Activated CD4-positive, alpha-beta T cell treated with anti-CD3 and anti-CD28 coated beads, Interleukin-2, Interleukin-4, amounts not matched to agents 100 ng/mL and 50 ng/mL, durations not matched to agents 16 hours and 8 hours (primary cell): ENCODE results near the gene SOBP.

ENCODE experiments used
- DNase-seq: peaks from one replicate; pipeline ENCODE4 v3.0.0-alpha.2; 2020; ENCODE audit warnings: low spot score

The SOBP gene

DNA sequence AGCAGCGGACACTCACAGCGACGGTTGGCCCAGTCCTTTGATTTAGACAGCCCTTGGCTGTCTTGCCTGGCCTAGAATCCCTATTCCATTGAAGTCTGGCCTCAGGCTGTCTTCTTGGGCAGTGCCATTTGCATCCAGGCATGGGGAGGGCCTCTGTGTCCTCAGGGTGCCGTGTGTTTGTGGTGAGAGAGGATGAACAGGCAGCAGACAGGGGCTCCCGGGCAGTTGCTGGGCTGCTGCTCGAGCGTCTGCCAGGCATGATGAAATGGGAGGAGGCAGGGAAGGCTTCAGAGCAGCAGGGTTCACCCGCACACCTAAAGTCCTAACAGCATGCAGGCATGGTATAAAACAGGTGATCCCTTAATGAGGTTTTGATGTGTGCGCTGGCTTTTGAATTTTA lies 126.9 kb downstream of the SOBP start:
- no peak for DNase-seq

DNA sequence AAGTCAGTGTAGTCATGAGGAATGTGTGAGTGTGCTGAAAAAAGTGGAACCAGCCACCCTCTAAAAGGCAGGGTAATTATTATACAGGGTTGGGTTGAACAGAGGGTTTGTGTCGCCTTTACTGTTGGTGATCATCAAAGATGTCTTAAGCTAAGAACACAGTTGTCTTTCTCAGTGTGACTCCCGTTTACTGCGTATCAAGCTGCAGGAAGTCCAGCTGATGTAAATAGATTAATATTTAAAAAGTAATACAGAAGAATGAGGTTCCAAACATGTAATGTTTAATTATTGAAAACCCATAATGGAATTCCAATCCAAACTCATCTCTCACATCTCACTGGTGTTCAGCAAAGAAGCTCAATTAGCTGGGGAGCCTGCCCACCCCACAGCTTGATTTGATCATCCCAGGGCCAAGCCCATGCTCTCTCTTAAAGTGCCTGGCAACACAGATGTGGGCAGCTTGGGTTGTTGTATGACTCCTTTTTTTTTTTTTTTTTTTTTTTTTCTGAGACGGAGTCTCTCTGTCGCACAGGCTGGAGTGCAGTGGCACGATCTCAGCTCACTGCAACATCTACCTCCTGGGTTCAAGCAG lies 127.5 kb downstream of the SOBP start:
- no peak for DNase-seq

DNA sequence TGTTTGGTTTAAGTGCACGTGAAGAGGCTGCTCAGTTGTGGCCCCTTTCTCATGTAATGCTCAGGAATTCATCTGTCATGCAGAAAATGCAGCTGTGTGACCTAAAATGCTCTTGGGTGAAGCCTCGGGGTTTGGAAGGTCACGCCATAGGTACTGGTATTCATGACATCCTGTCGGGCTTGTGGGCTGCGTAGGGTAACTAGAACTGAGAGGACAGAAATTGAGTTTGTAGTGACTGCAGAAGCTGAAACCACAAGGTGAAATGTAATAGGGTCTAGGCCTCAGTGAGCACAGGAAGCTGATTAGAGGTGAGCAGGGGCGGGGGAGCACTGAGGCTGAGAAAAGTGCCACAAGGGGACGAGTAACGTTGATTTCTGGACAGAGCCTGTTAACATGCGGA lies 128.8 kb downstream of the SOBP start:
- peak; percentile 34 for DNase-seq

DNA sequence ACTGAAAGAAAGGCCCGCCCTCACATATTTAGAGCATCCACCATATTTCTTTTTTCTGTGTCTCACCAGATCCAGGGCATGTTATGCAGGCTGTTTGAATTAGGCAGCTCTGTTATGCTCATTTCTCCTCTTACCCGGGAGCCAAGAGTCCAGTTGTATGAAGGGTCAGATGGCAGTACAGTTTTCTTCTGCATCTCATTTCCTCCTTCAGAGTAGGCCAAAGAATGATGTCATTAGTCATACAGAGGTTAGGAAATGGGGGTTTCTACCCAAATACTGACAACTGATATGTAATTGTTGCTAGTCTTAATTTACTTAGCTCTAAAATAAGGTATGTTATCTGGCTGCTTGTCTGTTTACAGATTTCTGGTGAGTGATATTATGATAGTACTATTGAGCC lies 130.8 kb downstream of the SOBP start:
- no peak for DNase-seq

DNA sequence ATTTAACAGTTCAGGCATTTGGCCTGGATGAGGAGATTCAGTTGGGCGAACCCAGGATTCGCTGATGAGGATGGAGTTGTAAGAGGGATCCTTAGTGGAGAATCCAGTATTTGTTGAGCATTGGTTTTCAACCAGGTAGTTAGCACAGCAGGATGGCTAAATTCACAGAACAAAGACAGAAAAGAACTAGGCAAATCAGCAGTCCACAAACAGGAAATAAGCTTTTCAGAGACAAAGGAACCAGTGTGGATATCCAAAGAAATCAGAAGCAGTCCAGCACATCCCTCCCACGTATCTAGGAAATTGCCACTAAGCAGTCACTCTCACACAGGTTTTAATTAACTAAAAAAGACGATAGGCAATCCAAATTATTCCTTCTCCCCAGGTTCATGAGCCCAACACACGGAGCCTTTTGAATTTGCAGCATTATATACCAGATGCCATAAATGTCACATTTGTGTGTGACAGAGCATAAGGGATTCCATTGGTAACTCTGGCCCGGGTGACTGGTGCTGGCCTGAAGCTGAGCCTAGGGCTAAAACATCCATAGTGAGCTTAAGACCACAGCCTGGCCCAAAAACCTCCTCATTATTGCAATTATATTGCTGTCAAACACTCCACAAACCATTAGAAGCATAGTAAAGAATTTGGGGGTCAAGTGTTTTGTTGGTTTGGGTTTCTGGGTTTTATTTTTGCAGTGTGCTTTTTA lies 131.5 kb downstream of the SOBP start:
- no peak for DNase-seq

DNA sequence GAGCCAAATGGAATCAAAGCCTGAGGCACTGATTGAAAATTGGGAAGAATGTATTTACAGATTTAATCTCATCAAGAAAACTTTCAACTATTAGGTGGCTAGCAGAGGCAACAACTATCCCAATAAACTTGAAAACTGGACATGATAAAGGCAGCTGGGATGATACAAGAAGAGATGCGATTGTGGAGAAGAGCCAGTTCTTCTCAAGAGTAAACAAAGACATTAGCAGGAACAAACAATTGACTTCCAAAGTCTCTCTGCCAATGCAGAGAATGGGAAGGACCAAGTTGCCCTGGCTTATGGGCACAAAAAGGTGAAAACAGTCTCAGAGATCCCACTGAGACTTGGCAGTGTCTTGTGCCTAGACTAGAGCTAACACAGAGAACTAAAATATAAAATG lies 132.4 kb downstream of the SOBP start:
- no peak for DNase-seq

DNA sequence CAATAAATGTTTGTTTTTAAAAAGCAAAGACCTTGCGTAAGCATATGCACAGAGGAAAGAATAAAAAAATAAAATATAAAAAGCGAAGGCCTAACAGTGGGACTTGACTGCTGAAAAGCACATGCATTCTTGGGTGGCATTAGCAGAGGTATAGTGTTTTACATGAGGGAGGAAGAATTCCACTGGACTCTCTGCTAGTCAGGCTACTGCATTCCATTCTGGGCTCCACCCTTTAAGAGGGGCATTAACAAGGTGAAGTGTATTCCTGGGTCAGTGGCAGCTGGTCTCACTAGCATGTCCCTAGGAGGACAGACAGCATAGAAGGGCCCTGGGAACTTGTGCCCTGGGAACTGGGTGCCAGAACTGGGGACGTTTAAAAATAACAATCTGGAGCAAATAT lies 134.1 kb downstream of the SOBP start:
- no peak for DNase-seq

DNA sequence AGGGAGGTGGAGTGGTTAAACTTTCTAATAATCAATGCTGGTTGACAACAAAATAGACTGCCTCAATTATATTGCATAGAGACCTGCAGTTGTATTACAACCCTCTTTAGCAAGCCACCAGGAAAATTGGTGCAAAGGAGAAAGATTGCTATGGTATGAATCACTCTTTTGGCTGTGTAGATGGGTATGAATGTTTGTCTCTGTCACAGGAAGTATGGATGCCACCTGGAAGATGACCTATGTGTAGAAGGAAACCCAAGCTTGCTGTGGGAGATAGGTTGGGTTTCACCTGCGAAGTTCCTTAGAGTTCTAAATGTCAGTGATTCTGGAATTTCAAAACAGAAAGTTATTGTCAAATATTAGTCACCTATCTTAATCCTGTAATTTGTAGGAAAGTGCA lies 134.6 kb downstream of the SOBP start:
- DNase-seq = no peak

DNA sequence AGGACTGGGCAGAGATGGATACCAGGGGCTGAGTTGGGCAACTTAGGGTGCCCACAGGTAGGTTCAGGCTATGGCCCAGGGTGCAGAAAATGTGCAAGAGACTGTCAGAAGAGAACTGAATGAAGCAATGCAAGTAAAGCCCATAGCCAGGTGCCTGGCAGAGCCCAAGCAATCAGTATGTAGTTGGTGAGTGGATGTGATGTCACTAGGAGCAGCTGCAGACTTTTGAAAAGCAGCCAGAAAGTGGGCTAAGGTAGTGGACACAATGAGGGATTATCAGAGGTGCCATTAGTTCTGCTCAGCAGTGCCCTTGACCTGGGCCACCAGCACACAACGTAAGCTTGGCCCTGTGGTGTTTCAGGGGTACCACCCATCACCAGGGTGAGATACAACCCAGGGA lies 135.3 kb downstream of the SOBP start:
- DNase-seq = no peak

DNA sequence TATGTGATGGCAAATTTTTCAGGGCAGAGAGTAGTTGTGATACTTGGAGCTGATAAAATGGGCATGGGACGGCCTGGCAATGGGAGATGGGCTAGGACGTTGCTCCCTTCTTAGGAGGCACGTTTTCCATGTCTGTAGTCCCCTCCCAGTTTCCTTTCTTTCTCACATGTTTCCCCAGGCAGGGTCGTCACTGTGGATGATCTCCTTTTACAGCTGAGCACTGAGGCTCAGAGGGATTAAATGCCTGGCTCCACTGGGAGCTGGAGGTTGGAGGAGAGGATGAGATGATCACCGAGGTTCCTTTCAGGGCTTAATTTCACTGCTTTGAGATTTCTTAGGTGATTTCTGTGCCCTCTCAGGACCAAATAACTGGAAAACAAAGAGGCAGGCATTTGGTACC lies 136.7 kb downstream of the SOBP start:
- DNase-seq = no peak

DNA sequence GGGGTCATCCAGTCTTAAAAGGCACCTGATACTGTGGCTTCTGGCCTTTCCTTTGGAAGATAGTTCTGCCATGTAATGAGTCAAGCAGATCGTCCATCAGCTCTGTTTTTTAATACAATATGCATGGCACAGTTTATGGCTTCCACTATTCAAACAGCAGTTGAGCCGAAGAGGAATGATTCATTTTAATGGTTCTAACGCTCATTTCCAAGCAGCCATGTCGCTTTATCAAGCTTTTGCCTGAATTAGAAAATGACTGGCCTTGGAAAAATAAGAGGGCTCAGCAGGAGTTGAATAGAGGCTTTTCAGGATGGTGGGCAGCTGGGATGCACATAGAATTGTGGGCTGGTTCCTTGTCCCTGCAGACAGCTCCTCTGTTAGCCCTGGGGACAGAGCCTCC lies 138.1 kb downstream of the SOBP start:
- DNase-seq = no peak

DNA sequence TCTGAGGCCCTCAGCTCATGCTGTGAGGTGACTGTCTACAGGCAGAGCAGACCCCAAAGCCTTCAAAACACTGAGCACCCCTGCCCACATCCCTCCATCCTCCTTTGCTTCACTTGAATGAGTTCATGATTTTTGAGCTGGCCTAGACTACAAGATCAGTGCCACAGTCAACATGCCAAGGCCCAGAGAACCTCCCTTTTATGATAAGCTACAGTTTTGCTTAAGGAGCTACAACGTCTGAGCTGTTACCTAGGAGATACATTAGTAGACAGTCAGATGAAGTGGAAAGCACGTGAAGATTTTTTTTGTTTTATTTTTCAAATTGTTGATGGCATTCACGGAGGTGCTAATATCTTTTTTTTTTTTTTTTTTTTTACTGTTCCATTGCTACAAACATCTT lies 139.0 kb downstream of the SOBP start:
- DNase-seq = no peak

DNA sequence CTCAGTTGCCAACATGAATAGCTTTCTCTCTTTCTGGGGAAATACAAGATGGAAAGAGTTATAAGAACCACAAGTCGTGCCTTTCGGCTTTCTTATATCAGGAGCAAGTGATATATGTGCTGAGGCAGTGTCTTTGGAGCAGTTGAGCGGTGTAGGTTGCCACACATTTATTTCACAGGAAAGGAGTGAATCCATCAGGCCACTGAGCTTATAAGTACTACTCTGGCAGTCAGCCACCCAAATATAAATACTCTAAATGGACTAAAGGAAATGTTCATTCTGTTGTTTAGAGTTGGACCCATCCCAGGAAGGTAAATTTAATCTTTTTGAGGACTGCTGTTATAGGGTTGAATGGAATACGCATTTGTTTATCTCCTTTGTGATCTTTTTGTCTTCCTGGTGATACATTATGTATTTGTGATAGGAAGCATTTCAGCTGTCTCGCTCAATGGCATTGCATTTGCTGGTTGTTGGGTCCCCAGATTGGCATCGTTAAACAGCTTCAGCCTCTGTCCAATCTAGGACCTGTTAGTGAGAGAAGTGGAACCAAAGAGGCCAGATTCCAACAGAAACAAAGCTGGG lies 139.7 kb downstream of the SOBP start:
- no peak for DNase-seq

DNA sequence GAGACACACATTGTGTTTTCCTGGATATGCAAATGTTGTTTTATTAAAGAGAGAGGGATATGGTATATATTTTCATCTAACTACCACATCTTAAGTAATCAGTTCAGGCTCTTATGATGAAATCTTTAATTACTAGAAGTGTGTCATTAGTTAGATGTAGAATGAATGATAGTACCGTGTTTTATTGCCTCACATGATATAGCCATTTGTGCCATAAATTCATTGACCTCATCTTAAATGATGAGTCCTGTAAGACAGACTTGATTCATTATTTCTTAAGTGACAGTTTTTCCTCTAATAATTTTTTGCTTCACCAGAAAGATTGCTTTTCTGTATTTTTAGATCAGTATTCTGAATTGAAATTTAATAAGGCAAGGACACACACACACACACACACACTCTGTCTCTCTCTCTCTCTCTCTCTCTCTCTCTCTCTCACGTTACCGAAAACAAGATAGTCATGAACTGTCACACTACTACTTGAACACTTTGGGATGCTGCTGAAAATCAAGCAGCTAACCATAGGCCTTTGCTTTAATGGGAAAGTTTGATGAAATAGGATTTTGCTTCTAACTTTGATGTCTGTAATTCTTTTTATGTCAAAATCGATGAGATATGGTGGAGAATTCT lies 140.5 kb downstream of the SOBP start:
- DNase-seq = no peak

DNA sequence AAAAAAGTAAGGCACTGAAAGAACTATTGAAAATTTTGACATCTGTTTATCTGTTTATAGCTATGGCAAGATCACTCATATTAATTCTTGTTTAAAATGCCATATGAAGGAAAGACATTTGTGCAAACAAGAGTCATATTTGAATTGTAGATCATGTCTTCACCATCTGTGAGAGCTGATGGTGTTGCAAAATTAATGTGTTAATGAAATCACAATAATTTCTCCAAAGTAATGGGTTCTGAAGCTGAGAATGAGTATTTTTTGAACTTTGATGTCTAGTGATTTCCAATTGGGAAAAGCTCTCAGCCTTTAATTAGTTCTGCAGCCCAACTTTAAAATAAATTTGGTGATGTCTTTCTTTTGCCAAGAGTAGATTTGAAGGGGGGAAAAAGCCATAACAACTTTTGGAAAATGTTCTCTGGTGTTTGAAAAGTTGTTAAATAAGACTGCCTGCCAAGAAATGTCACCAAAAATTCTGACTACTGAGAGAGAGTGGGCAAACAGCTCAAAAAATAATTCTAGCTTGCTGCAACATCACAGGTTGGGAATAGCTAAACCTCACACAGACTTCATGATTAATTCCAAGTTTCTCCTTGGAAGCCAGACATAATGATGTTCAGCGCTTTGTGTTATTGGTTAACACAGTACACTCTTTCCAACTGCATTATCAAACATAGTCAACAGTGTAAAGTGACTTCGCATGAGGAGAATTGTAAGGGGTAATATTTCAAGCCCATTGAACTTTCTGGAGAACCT lies 142.6 kb downstream of the SOBP start:
- no peak for DNase-seq

DNA sequence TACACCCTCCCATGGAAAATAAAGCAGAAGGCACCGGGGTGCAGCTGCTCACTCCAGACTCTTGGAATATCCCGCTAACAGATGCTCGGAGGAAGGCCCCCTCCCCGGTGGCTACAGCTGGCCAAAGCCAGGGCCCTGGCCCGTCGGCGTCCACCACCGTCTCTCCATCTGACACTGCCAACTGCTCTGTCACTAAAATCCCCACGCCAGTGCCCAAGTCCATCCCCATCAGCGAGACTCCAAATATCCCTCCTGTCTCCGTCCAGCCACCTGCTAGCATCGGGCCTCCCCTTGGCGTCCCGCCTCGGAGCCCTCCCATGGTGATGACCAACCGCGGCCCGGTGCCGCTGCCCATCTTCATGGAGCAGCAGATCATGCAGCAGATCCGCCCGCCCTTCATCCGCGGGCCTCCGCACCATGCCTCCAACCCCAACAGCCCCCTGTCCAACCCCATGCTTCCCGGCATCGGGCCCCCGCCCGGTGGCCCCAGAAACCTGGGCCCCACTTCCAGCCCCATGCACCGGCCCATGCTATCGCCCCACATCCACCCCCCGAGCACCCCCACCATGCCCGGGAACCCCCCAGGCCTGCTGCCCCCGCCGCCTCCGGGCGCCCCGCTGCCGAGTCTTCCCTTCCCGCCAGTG lies 143.9 kb downstream of the SOBP start:
- DNase-seq = no peak

DNA sequence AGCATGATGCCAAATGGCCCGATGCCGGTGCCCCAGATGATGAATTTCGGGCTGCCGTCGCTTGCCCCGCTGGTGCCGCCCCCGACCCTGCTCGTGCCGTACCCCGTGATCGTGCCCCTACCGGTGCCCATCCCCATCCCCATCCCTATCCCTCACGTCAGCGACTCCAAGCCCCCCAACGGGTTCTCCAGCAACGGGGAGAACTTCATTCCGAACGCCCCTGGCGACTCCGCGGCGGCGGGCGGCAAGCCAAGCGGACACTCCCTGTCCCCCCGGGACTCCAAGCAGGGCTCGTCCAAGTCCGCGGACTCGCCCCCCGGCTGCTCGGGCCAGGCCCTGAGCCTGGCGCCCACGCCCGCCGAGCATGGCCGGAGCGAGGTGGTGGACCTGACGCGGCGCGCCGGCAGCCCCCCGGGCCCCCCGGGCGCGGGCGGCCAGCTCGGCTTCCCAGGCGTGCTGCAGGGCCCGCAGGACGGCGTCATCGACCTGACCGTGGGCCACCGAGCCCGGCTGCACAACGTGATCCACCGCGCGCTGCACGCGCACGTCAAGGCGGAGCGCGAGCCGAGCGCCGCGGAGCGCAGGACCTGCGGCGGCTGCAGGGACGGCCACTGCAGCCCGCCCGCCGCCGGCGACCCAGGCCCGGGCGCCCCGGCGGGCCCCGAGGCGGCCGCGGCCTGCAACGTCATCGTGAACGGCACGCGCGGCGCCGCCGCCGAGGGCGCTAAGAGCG lies 144.6 kb downstream of the SOBP start:
- no peak for DNase-seq

DNA sequence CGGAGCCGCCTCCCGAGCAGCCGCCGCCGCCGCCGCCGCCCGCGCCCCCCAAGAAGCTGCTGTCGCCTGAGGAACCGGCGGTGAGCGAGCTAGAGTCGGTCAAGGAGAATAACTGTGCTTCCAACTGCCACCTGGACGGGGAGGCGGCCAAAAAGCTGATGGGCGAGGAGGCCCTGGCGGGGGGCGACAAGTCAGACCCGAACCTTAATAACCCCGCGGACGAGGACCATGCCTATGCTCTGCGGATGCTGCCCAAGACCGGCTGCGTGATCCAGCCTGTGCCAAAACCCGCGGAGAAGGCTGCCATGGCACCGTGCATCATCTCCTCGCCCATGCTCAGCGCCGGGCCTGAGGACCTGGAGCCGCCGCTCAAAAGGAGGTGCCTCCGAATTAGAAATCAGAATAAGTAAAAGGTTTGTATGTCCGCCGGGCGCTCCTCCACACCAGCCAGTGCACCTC lies 145.2 kb downstream of the SOBP start:
- DNase-seq = no peak

DNA sequence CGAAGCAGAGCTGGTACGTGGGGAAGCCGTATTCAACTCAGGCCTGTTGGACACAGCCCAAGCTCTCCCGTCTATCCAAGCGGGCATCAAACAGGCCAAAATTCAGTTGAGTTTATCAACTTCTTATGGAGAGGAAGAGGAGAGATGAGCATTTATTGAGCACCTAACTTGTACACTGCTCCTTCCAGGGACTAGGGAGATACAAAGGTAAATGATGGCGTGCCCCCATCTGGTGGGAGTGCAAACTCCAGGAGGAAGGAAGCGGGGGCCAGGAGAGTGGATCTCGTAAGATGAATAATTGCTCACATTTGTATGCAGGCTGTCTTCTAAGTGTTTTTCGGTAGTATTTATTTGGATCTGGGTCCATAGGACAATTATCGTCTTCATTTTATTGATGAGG lies 146.6 kb downstream of the SOBP start:
- no peak for DNase-seq

DNA sequence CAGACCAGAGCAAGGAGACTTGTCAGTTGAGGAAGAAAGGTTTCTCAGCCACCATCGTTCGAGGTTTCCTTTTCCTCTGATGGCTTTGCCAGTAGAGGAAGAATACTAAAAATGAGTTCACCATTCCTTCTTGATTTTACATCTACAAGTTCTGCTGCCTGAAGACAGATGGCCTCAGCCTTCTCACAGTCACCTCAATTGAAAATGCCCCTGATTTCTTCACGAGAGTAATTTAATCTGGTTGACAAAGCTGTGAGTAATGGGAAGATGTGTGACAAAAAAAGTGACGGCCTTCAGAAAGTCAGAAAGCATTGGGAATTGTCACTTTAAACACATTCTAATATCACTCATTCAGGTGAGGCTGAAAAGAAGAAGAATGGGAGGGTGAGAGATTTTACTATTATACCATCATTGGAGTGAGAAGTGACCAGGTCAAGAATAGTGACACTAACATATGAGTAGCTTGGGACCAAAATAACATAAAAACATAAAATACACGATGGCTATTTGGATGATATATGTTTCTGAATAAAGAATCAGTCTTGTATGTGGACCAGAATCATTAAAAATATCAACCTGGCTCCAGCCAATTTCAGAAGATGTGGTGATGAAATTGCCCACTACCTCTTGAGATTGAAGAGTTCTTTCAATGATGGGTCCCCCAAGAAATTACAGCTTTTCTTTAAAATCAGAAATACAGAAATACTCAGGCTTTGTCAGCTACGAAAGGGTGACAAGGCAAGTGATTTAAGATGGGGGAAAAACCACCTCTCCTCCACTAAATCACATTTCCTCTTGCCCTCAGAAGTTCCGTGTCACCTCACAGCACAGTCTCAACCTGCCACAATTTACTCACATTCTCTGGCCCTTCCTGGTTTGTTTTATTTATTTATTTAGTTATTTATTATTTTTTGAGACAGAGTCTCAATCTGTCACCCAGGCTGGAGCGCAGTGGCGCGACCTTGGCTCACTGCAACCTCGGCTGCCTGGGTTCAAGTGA lies 147.7 kb downstream of the SOBP start:
- DNase-seq = no peak
